Neuronal stem cell (in vitro differentiated cells): Measurements from ENCODE around the gene PPIP5K1.

ENCODE experiments used
- DNase-seq: peaks from one replicate; pipeline ENCODE4 v3.0.0-alpha.2; 2013; ENCODE audit warnings: low spot score
- H2AFZ ChIP-seq: one replicate; pipeline ENCODE4 v1.6.1; 2013; ENCODE audit warnings: mild to moderate bottlenecking, low read length, inconsistent platforms
- H2AK5ac ChIP-seq: 2 replicates; pipeline ENCODE4 v1.6.1; 2013; ENCODE audit warnings: low read depth, mild to moderate bottlenecking, inconsistent platforms, low read length, moderate library complexity, mixed read lengths
- H2BK120ac ChIP-seq: 2 replicates; pipeline ENCODE4 v1.6.1; 2013; ENCODE audit warnings: low read depth, mild to moderate bottlenecking, inconsistent platforms, low read length, moderate library complexity, mixed read lengths
- H2BK12ac ChIP-seq: one replicate; pipeline ENCODE4 v1.6.1; 2013; ENCODE audit warnings: low read length, inconsistent platforms
- H2BK15ac ChIP-seq: 2 replicates; pipeline ENCODE4 v1.6.1; 2013; ENCODE audit warnings: mild to moderate bottlenecking, low read length, inconsistent platforms, mixed read lengths
- H2BK5ac ChIP-seq: one replicate; pipeline ENCODE4 v1.6.1; 2013; ENCODE audit warnings: inconsistent platforms, mild to moderate bottlenecking, low read length, moderate library complexity
- H3K14ac ChIP-seq: one replicate; pipeline ENCODE4 v1.6.1; 2013; ENCODE audit warnings: low read length, inconsistent platforms
- H3K18ac ChIP-seq: 2 replicates; pipeline ENCODE4 v1.6.1; 2013; ENCODE audit warnings: low read length, inconsistent platforms
- H3K23ac ChIP-seq: 2 replicates; pipeline ENCODE4 v1.6.1; 2013; ENCODE audit warnings: low read depth, mild to moderate bottlenecking, mixed read lengths, low read length, inconsistent platforms; ENCODE audit not compliant: poor library complexity
- H3K27ac ChIP-seq: replicated peaks from 3 replicates; pipeline ENCODE4 v1.5.1; 2013; ENCODE audit warnings: low read length, inconsistent platforms
- H3K27me3 ChIP-seq, 3 experiments: 2 replicates each; pipeline ENCODE4 v1.6.1; 2013; ENCODE audit warnings: low read length in 3 of 3, mild to moderate bottlenecking in 2 of 3, inconsistent platforms in 1 of 3, low read depth in 1 of 3, mixed read lengths in 1 of 3, moderate library complexity in 1 of 3; ENCODE audit not compliant: control insufficient read depth in 3 of 3, insufficient read depth in 3 of 3
- H3K36me3 ChIP-seq, 2 donors: replicated peaks in 1 of 2; 2 replicates each; pipeline ENCODE4 v1.6.1; 2013; ENCODE audit warnings: low read length in 2 of 2; ENCODE audit not compliant: control insufficient read depth in 2 of 2, insufficient read depth in 2 of 2
- H3K4ac ChIP-seq: 2 replicates; pipeline ENCODE4 v1.6.1; 2013; ENCODE audit warnings: inconsistent platforms, mild to moderate bottlenecking, low read length, moderate library complexity
- H3K4me1 ChIP-seq, 2 donors: 1 replicate in 1 of 2; 2 replicates in 1 of 2; pipeline ENCODE4 v1.6.1; 2013; ENCODE audit warnings: low read length in 2 of 2, low read depth in 1 of 2; ENCODE audit not compliant: control insufficient read depth in 2 of 2, insufficient read depth in 1 of 2
- H3K4me2 ChIP-seq: one replicate; pipeline ENCODE4 v1.6.1; 2013; ENCODE audit warnings: mild to moderate bottlenecking, low read length, inconsistent platforms; ENCODE audit not compliant: insufficient read depth, poor library complexity, severe bottlenecking
- H3K4me3 ChIP-seq, 2 donors: 2 replicates each; pipeline ENCODE4 v1.5.1; 2013; ENCODE audit warnings: low read length in 2 of 2, mild to moderate bottlenecking in 2 of 2, inconsistent platforms in 1 of 2, moderate library complexity in 1 of 2
- H3K79me1 ChIP-seq: one replicate; pipeline ENCODE4 v1.6.1; 2013; ENCODE audit warnings: low read depth, mild to moderate bottlenecking, inconsistent platforms, low read length, moderate library complexity
- H3K9ac ChIP-seq: one replicate; pipeline ENCODE4 v1.6.1; 2013; ENCODE audit warnings: mild to moderate bottlenecking, low read depth, low read length, inconsistent platforms; ENCODE audit not compliant: poor library complexity
- H3K9me3 ChIP-seq, 2 donors: replicated peaks in 1 of 2; 2 replicates each; pipeline versions ENCODE3 to v1.6.1; 2013; ENCODE audit warnings: low read length in 2 of 2, mild to moderate bottlenecking in 2 of 2, inconsistent platforms in 1 of 2, low read depth in 1 of 2, mixed read lengths in 1 of 2, moderate library complexity in 1 of 2; ENCODE audit not compliant: control insufficient read depth in 2 of 2, insufficient read depth in 1 of 2
- H4K8ac ChIP-seq: one replicate; pipeline ENCODE4 v1.6.1; 2013; ENCODE audit warnings: low read depth, mild to moderate bottlenecking, inconsistent platforms, low read length, moderate library complexity
- H4K91ac ChIP-seq: one replicate; pipeline ENCODE4 v1.6.1; 2013; ENCODE audit warnings: low read length, low read depth, mild to moderate bottlenecking, inconsistent platforms; ENCODE audit not compliant: poor library complexity
- WGBS, 2 donors: extraction: QIAGEN DNeasy Blood & Tissue Kit; methylation state at CpG; one replicate each; pipeline ENCODE4 v1.1.7; 2013; ENCODE audit warnings: missing lambda C conversion rate in 2 of 2, mixed read lengths in 1 of 2; ENCODE audit not compliant: insufficient read length in 2 of 2, insufficient replicate concordance in 1 of 2; ENCODE audit errors: extremely low coverage in 2 of 2; 5-methylcytosine and 5-hydroxymethylcytosine counted together

PPIP5K1 gene

DNA sequence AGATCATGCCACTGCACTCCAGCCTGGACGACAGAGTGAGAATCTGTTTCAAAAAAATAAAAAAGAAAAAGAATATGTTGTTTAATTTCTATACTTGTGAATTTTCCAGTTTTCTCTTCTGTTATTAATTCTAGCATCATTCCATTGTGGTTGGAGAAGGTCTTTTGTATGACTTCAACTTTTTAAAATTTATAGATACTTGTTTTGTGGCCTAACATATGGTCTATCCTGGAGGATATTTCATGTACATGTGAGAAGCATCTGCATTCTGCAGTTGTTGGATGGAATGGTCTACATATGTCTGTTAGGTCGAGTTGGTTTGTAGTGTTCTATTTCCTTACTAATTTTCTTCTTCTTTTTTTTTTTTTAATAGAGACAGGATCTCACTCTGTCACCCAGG lies 37.0 kb downstream of the PPIP5K1 start:
- H3K4me1 ChIP-seq = no peaks in the 10 kb centered on the region
- H3K79me1 ChIP-seq = no peaks in the 10 kb centered on the region
- H2BK12ac ChIP-seq = no peak overlapping the region
- H3K4me3 ChIP-seq = no peak overlapping the region
- no peak overlapping the region for H3K23ac ChIP-seq
- no peak overlapping the region for H3K18ac ChIP-seq
- H2BK120ac ChIP-seq = no peak overlapping the region
- H3K4ac ChIP-seq = no peak overlapping the region
- H2AFZ ChIP-seq = no peak overlapping the region
- H3K27me3 ChIP-seq = no peaks in the 10 kb centered on the region
- H4K8ac ChIP-seq = no peak overlapping the region
- H3K36me3 ChIP-seq = no peaks in the 10 kb centered on the region
- no peak overlapping the region for H3K9ac ChIP-seq
- no CpG with 5 or more reads among the region's 2 CpGs for WGBS, 2 donors
- H2AK5ac ChIP-seq = no peak overlapping the region
- no peak overlapping the region for H2BK5ac ChIP-seq
- no peak overlapping the region for H4K91ac ChIP-seq
- H3K27ac ChIP-seq = no peak overlapping the region
- no peak for DNase-seq
- H3K9me3 ChIP-seq = no peaks in the 10 kb centered on the region
- H3K4me2 ChIP-seq = no peak overlapping the region
- H2BK15ac ChIP-seq = no peak overlapping the region
- H3K14ac ChIP-seq = no peak overlapping the region

DNA sequence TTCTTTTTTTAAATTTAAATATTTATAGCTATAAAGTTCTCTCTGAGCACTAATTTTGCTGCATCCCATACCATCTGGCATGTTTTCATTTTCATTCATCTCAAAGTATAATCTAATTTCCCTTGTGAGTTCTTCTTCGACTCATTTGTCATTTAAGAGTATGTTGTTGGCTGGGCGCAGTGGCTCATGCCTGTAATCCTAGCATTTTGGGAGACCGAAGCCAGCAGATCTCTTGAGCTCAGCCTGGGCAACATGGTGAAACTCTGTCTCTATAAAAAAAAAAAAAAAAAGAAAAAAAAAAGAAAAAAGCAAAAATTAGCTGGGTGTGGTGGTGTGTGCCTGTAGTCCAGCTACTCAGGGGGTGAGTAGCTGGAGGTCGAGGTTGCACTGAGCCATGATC lies 37.8 kb downstream of the PPIP5K1 start:
- no peak overlapping the region for H2AFZ ChIP-seq
- DNase-seq = no peak
- H3K4me3 ChIP-seq = no peak overlapping the region
- H3K79me1 ChIP-seq = no peaks in the 10 kb centered on the region
- no peak overlapping the region for H3K9ac ChIP-seq
- H3K14ac ChIP-seq = no peak overlapping the region
- no peak overlapping the region for H3K4me2 ChIP-seq
- no peak overlapping the region for H4K8ac ChIP-seq
- no peak overlapping the region for H2BK120ac ChIP-seq
- H3K27me3 ChIP-seq = no peaks in the 10 kb centered on the region
- WGBS, 2 donors = no CpG with 5 or more reads among the region's 4 CpGs
- H4K91ac ChIP-seq = no peak overlapping the region
- H3K27ac ChIP-seq = no peak overlapping the region
- no peak overlapping the region for H3K23ac ChIP-seq
- H2BK12ac ChIP-seq = no peak overlapping the region
- no peak overlapping the region for H2BK5ac ChIP-seq
- no peak overlapping the region for H3K18ac ChIP-seq
- H3K36me3 ChIP-seq = no peaks in the 10 kb centered on the region
- no peak overlapping the region for H3K4ac ChIP-seq
- H2AK5ac ChIP-seq = no peak overlapping the region
- H2BK15ac ChIP-seq = no peak overlapping the region
- peaks cover 0 to 6% of the 10 kb centered on the region in 2 donors for H3K9me3 ChIP-seq
- H3K4me1 ChIP-seq = no peaks in the 10 kb centered on the region

DNA sequence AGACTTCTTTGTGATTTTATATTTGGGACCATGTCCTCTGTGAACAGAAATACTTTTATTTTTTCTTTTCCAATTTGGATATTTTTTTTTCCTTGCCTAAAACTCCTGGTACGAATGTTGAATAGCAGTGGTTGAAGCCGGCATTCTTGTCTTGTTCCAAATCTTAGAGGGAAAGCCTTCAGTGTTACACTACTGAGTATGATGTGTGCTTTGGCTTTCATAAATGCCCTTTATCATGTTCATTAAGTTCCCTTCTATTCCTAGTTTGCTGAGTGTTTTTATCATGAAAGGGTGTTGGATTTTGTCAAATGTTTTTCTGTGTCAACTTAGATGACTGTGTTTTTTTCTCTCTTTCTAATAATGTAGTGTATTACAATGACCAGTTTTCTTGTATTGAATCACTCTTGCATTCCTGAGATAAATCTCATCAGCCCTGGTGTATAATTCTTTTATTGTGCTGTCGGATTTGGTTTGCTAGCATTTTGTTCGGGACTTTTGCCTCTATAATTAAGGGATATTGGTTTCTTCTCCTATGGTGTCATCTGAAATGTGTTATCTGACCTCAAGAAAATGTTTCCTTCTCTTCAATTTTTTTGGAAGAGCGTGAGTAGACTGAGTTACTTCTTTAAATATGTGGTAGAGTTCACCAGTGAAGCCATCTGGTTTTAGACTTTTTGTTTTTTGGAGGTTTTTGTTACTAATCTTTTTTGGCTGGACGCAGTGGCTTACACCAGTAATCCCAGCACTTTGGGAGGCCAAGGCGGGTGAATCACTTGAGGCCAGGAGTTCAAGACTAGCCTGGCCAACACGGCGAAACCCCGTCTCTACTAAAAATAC lies 39.3 kb downstream of the PPIP5K1 start:
- WGBS, 2 donors = no CpG with 5 or more reads among the region's 10 CpGs
- Histone ChIP-seq H4K8ac (no peak overlapping the region), H2BK15ac (no peak overlapping the region), H3K4ac (no peak overlapping the region), H4K91ac (no peak overlapping the region), H3K14ac (no peak overlapping the region), H3K4me3 (no peak overlapping the region), H3K27me3 (no peaks in the 10 kb centered on the region), H2BK120ac (no peak overlapping the region), H2AK5ac (no peak overlapping the region), H3K18ac (no peak overlapping the region), H3K9ac (no peak overlapping the region), H3K79me1 (no peaks in the 10 kb centered on the region), H2AFZ (no peak overlapping the region), H2BK5ac (no peak overlapping the region), H3K23ac (no peak overlapping the region), H3K4me2 (no peak overlapping the region), H3K4me1 (no peaks in the 10 kb centered on the region), H2BK12ac (no peak overlapping the region), H3K9me3 (peaks cover 0 to 6% of the 10 kb centered on the region in 2 donors), H3K27ac (no peak overlapping the region), H3K36me3 (no peaks in the 10 kb centered on the region)
- DNase-seq = no peak

DNA sequence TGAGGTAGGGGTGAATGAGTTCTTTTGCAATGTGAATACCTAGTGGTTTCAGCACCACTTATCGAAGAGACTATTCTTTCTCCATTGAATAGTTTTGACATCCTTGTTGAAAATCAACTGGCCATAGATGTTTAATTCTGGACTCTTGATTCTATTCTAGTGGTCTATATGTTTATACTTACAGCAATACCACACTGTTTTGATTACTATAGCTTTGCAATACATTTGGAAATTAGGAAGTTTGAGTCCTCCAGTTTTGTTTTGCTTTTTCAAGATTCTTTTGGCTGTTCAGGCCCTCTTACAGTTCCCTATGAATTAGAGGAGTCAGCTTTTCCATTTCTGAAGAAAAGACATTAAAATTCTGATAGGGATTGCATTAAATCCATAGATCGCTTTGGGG lies 42.5 kb downstream of the PPIP5K1 start:
- Histone ChIP-seq H2BK12ac (no peak overlapping the region), H3K18ac (no peak overlapping the region), H2AFZ (no peak overlapping the region), H3K4ac (no peak overlapping the region), H2BK120ac (no peak overlapping the region), H3K79me1 (no peaks in the 10 kb centered on the region), H3K4me1 (no peaks in the 10 kb centered on the region), H4K91ac (no peak overlapping the region), H3K36me3 (no peaks in the 10 kb centered on the region), H3K9ac (no peak overlapping the region), H2BK5ac (no peak overlapping the region), H3K23ac (no peak overlapping the region), H2BK15ac (no peak overlapping the region), H3K4me2 (no peak overlapping the region), H3K14ac (no peak overlapping the region), H3K27ac (no peak overlapping the region), H3K4me3 (no peak overlapping the region), H3K9me3 (peaks cover 0 to 6% of the 10 kb centered on the region in 2 donors), H3K27me3 (no peaks in the 10 kb centered on the region), H2AK5ac (no peak overlapping the region), H4K8ac (no peak overlapping the region)
- no peak for DNase-seq
- WGBS, 2 donors = no CpG with 5 or more reads among the region's 2 CpGs
